ENCODE measurements around the gene RBM15.

Gene RBM15

GRCh38 chr1:110356379-110356778 is 17.2 kb downstream of the RBM15 start:
- no peak for DNase-seq

GRCh38 chr1:110360431-110360830 is 21.3 kb downstream of the RBM15 start:
- no peak for DNase-seq

- no peak for DNase-seq
Observed at GRCh38 chr1:110361856-110362255, 22.7 kb downstream of the RBM15 start.

- no peak for DNase-seq
Observed at GRCh38 chr1:110364221-110364620, 25.0 kb downstream of the RBM15 start.

- DNase-seq, result no peak
Observed at GRCh38 chr1:110370827-110371226, 31.6 kb downstream of the RBM15 start.

- no peak for DNase-seq
Observed at GRCh38 chr1:110375490-110375889, 36.3 kb downstream of the RBM15 start.

- DNase-seq, result peak; percentile 48
Observed at GRCh38 chr1:110380672-110381283, 41.6 kb downstream of the RBM15 start.

GRCh38 chr1:110383251-110383990 is 44.2 kb downstream of the RBM15 start:
- no peak for DNase-seq

- no peak for DNase-seq
Observed at GRCh38 chr1:110384581-110385321, 45.6 kb downstream of the RBM15 start.

- DNase-seq, result no peak
Observed at GRCh38 chr1:110385369-110385768, 46.2 kb downstream of the RBM15 start.

- DNase-seq, result no peak
Observed at GRCh38 chr1:110387048-110387754, 48.0 kb downstream of the RBM15 start.

GRCh38 chr1:110390096-110390495 is 50.9 kb downstream of the RBM15 start:
- no peak for DNase-seq

- DNase-seq, result no peak
Observed at GRCh38 chr1:110390692-110391245, 51.6 kb downstream of the RBM15 start, which contains the start of gene SLC16A4. Gene SLC16A4 (minus strand): TSS chr1:110391026. CDS start chr1:110389323, 1,703 bp downstream.

GRCh38 chr1:110393286-110393685 is 54.1 kb downstream of the RBM15 start:
- no peak for DNase-seq

- no peak for DNase-seq
Observed at GRCh38 chr1:110393691-110394492, 54.7 kb downstream of the RBM15 start.

GRCh38 chr1:110394493-110394820 is 55.3 kb downstream of the RBM15 start:
- no peak for DNase-seq
